PC-3 (cell line): ENCODE results near the gene IGFBPL1. TPM values are rescaled to one million over a fixed set of nuclear protein-coding genes. Genes with fewer than 3 reads are reported as not detected.

Experiments
- ATAC-seq: fragments of 200-7000 bp; cut with Tn5 transposase; 2 replicates; pipeline ENCODE4 v1.9.1; 2020; ENCODE audit warnings: mild to moderate bottlenecking, moderate library complexity
- BruUV-seq: library from RNA; stranded (reverse); fragments of 400-500 nt; replicated peaks from 2 replicates; lab custom pipeline; 2021; lab: Mats Ljungman, UMichigan
- CTCF ChIA-PET: fragments of 300-600 bp; sonication (Branson Sonifier 250); formaldehyde crosslinking; loops from one replicate; lab custom pipeline; 2022; ENCODE audit warnings: antibody characterized with exemption; lab: Charles Lee
- POLR2A ChIA-PET: fragments of 300-600 bp; sonication (Branson Sonifier 250); formaldehyde crosslinking; loops from one replicate; lab custom pipeline; 2022; ENCODE audit warnings: antibody characterized with exemption; ENCODE audit not compliant: unreplicated experiment; lab: Charles Lee
- DNase-seq: peaks from one replicate; pipeline ENCODE4 v3.0.0-alpha.2; 2015
- H2AFZ ChIP-seq: fragments of 300-600 bp; sonication (generic); 2 replicates; pipeline ENCODE4 v1.6.0; 2016; ENCODE audit warnings: antibody characterized with exemption, low read length
- H3F3A ChIP-seq: fragments of 300-600 bp; sonication (generic); one replicate; pipeline ENCODE4 v1.6.0; 2017; ENCODE audit warnings: antibody characterized with exemption, low read length, control low read depth, mild to moderate bottlenecking; ENCODE audit not compliant: unreplicated experiment
- H3K27ac ChIP-seq: fragments of 300-600 bp; sonication (generic); 2 replicates; pipeline ENCODE4 v1.5.1; 2016; ENCODE audit warnings: mild to moderate bottlenecking, low read length
- H3K27me3 ChIP-seq: fragments of 300-600 bp; sonication (generic); 2 replicates; pipeline ENCODE4 v1.6.1; 2016; ENCODE audit warnings: low read length, mixed read lengths
- H3K36me3 ChIP-seq: fragments of 300-600 bp; sonication (generic); 2 replicates; pipeline ENCODE4 v1.6.1; 2016; ENCODE audit warnings: low read depth, mixed run types, low read length, mixed read lengths
- H3K4me1 ChIP-seq: fragments of 300-600 bp; sonication (generic); 2 replicates; pipeline ENCODE4 v1.5.1; 2016; ENCODE audit warnings: low read length; ENCODE audit not compliant: insufficient read depth
- H3K4me2 ChIP-seq: fragments of 300-600 bp; sonication (generic); 2 replicates; pipeline ENCODE4 v1.6.0; 2016; ENCODE audit warnings: low read length
- H3K4me3 ChIP-seq: fragments of 300-600 bp; sonication (generic); 2 replicates; pipeline ENCODE4 v1.5.1; 2016; ENCODE audit warnings: mild to moderate bottlenecking, low read length, mixed read lengths
- H3K79me2 ChIP-seq: fragments of 300-600 bp; sonication (generic); 2 replicates; pipeline ENCODE4 v1.6.1; 2017; ENCODE audit warnings: low read length, mixed read lengths
- H3K9ac ChIP-seq: fragments of 300-600 bp; sonication (generic); 2 replicates; pipeline ENCODE4 v1.6.0; 2016; ENCODE audit warnings: mild to moderate bottlenecking, low read length
- H3K9me2 ChIP-seq: fragments of 300-600 bp; sonication (generic); replicated peaks from 2 replicates; pipeline ENCODE4 v1.6.1; 2016; ENCODE audit warnings: mixed run types, low read length, mixed read lengths
- H3K9me3 ChIP-seq: fragments of 300-600 bp; sonication (generic); 2 replicates; pipeline ENCODE4 v1.6.1; 2016; ENCODE audit warnings: low read length, mixed read lengths
- H4K20me1 ChIP-seq: fragments of 300-600 bp; sonication (generic); 2 replicates; pipeline ENCODE4 v1.6.1; 2016; ENCODE audit warnings: low read length, mixed read lengths
- EZH2 ChIP-seq: fragments of 300-600 bp; sonication (generic); IDR thresholded peaks from one replicate; pipeline ENCODE4 v1.6.1; 2017; ENCODE audit warnings: antibody characterized with exemption, mild to moderate bottlenecking, low read length; ENCODE audit not compliant: unreplicated experiment
- EZH2phosphoT487 ChIP-seq: fragments of 300-600 bp; sonication (generic); IDR thresholded peaks from 2 replicates; pipeline ENCODE4 v1.6.1; 2018; ENCODE audit warnings: mild to moderate bottlenecking, antibody characterized with exemption, low read length, borderline replicate concordance
- intact Hi-C: fragments of 100-400 bp; cut with micrococcal nuclease; formaldehyde crosslinking; loops from 2 replicates; pipeline ENCODE4 v1.9.0; 2023
- total RNA-seq: library from RNA; depleted of rRNA; stranded (reverse); fragments of >200 nt; gene quantifications from 2 replicates; pipeline ENCODE4 v1.2.3, GENCODE V29; 2014
- TF ChIP-seq, protein P1 (sequence below): fragments of 300-600 bp; sonication (generic); conservative IDR thresholded peaks from 2 replicates; pipeline ENCODE4 v1.5.1; 2017; ENCODE audit warnings: antibody characterized with exemption, low read depth, mild to moderate bottlenecking, low read length

Gene IGFBPL1
- total RNA-seq, 1 experiment from 2014 or later: 0.66 TPM

DNA sequence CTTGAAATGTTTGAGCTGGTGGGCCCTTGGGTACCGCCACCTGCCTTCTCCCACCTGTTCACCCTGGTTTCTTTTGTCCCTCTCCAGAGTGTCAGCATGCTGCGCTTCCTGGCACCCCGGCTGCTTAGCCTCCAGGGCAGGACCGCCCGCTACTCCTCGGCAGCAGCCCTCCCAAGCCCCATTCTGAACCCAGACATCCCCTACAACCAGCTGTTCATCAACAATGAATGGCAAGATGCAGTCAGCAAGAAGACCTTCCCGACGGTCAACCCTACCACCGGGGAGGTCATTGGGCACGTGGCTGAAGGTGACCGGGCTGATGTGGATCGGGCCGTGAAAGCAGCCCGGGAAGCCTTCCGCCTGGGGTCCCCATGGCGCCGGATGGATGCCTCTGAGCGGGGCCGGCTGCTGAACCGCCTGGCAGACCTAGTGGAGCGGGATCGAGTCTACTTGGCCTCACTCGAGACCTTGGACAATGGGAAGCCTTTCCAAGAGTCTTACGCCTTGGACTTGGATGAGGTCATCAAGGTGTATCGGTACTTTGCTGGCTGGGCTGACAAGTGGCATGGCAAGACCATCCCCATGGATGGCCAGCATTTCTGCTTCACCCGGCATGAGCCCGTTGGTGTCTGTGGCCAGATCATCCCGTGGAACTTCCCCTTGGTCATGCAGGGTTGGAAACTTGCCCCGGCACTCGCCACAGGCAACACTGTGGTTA lies 28.4 kb downstream of the IGFBPL1 start:
- intact Hi-C loops: no loop called here
- no TSS peak for BruUV-seq
- DNase-seq (no peak), ATAC-seq (no peak)
- Histone ChIP-seq H2AFZ (no peak overlapping the region), H3K4me2 (no peak overlapping the region), H3K9ac (no peak overlapping the region), H3K4me3 (no peak overlapping the region), H3K9me3 (no peaks in the 10 kb centered on the region), H3K27ac (no peak overlapping the region), H3K9me2 (no peaks in the 10 kb centered on the region), H3K27me3 (no peaks in the 10 kb centered on the region), H3F3A (no peaks in the 10 kb centered on the region), H3K36me3 (peaks cover 7% of the 10 kb centered on the region), H4K20me1 (no peaks in the 10 kb centered on the region), H3K4me1 (no peaks in the 10 kb centered on the region), H3K79me2 (peaks cover 32% of the 10 kb centered on the region)
- no peak for TF ChIP-seq EZH2phosphoT487
- TF ChIP-seq, protein P1, sequence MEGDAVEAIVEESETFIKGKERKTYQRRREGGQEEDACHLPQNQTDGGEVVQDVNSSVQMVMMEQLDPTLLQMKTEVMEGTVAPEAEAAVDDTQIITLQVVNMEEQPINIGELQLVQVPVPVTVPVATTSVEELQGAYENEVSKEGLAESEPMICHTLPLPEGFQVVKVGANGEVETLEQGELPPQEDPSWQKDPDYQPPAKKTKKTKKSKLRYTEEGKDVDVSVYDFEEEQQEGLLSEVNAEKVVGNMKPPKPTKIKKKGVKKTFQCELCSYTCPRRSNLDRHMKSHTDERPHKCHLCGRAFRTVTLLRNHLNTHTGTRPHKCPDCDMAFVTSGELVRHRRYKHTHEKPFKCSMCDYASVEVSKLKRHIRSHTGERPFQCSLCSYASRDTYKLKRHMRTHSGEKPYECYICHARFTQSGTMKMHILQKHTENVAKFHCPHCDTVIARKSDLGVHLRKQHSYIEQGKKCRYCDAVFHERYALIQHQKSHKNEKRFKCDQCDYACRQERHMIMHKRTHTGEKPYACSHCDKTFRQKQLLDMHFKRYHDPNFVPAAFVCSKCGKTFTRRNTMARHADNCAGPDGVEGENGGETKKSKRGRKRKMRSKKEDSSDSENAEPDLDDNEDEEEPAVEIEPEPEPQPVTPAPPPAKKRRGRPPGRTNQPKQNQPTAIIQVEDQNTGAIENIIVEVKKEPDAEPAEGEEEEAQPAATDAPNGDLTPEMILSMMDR: no peak
- no peak for TF ChIP-seq EZH2
- ChIA-PET CTCF (no interaction called here), POLR2A (no interaction called here)

DNA sequence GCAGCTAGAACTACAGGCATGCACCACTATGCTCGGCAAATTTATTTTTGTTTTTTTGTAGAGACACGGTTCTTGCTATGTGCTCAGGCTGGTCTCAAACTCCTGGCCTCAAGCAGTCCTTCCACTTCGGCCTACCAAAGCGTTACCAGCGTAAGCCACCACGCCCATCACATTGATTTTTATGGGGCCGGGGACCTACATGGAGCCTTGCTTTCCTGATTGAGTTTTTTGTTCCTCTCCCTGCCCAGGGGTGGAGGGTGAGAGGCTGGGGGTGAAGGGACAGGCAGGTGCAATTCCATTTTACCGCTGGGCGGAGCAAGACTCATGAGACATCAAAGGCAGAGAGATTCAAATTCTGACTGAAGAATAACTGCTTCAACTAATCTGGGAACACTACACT lies 29.8 kb downstream of the IGFBPL1 start:
- Histone ChIP-seq H2AFZ (no peak overlapping the region), H3K9me3 (no peaks in the 10 kb centered on the region), H3K79me2 (peaks cover 32% of the 10 kb centered on the region), H3K27me3 (no peaks in the 10 kb centered on the region), H4K20me1 (no peaks in the 10 kb centered on the region), H3K4me1 (no peaks in the 10 kb centered on the region), H3F3A (no peaks in the 10 kb centered on the region), H3K4me2 (no peak overlapping the region), H3K4me3 (no peak overlapping the region), H3K9me2 (no peaks in the 10 kb centered on the region), H3K36me3 (peaks cover 7% of the 10 kb centered on the region), H3K27ac (no peak overlapping the region), H3K9ac (no peak overlapping the region)
- POLR2A ChIA-PET: no interaction called here
- intact Hi-C loops: no loop called here
- TF ChIP-seq EZH2phosphoT487 (no peak), EZH2 (no peak)
- TF ChIP-seq, protein P1: no peak
- CTCF ChIA-PET: no interaction called here
- ATAC-seq (no peak), DNase-seq (no peak)
- no TSS peak for BruUV-seq

DNA sequence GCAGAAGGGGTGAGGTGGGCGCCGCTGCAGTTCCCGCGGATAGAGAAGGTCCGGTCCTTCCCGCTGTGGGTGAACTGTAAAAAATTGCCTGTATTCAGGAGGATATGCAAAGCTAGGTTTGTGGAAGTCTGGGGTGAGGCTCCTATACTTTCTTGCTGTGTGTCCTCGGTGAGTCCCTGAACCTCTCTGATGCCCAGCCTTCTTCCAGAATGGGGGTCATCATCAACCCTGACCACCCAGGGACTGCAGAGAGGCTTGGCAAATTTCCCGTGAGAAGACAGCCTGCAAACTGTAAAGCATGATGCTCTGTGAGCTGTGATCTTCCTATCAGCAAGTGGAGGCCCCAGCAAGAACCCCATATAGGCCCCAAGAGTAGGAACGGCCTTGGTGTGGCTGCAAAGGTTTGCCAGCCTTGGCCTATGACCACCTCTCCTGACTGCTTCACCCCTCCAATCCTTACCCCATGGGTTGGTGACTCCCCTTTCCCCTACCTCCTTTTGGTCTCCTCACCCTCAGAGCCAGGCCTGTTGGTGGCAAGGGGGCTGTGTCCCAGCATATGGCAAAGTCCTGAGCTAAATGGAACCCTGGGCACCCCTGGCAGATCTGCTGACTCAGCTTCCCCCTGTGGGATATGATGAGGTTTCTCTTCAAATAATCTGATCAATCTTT lies 31.0 kb downstream of the IGFBPL1 start:
- POLR2A ChIA-PET: no interaction called here
- H3K27ac ChIP-seq: peak overlapping the region; percentile 32; the same call in 1 of the 2 replicates

More for the DNA sequence above, 31.0 kb downstream of the IGFBPL1 start:
- no peaks in the 10 kb centered on the region for H3K9me3 ChIP-seq
- ATAC-seq: no peak
- peaks cover 32% of the 10 kb centered on the region for H3K79me2 ChIP-seq
- H3K4me2 ChIP-seq: peak overlapping the region; percentile 94
- DNase-seq: no peak
- peak overlapping the region; percentile 92 for H2AFZ ChIP-seq
- TSS peak; percentile 50 for BruUV-seq
- no peaks in the 10 kb centered on the region for H3K4me1 ChIP-seq
- no peaks in the 10 kb centered on the region for H3K9me2 ChIP-seq
- peak overlapping the region; percentile 92 for H3K9ac ChIP-seq
- peaks cover 7% of the 10 kb centered on the region for H3K36me3 ChIP-seq
- H3F3A ChIP-seq: no peaks in the 10 kb centered on the region
- no peaks in the 10 kb centered on the region for H3K27me3 ChIP-seq
- peak overlapping the region; percentile 89 for H3K4me3 ChIP-seq
- H4K20me1 ChIP-seq: no peaks in the 10 kb centered on the region
- TF ChIP-seq EZH2phosphoT487 (no peak), EZH2 (no peak)
- TF ChIP-seq, protein P1: no peak; the same call in 1 of the 2 replicates
- CTCF ChIA-PET: no interaction called here
- intact Hi-C loops: no loop called here
